GM21723 (cell line): ENCODE data around the gene THSD4.

Source experiments
- ATAC-seq: cut with Tn5 transposase; IDR thresholded peaks from one replicate; pipeline ENCODE4 v1.9.1; 2021; ENCODE audit warnings: mild to moderate bottlenecking, moderate library complexity; ENCODE audit not compliant: unreplicated experiment

THSD4 gene

DNA sequence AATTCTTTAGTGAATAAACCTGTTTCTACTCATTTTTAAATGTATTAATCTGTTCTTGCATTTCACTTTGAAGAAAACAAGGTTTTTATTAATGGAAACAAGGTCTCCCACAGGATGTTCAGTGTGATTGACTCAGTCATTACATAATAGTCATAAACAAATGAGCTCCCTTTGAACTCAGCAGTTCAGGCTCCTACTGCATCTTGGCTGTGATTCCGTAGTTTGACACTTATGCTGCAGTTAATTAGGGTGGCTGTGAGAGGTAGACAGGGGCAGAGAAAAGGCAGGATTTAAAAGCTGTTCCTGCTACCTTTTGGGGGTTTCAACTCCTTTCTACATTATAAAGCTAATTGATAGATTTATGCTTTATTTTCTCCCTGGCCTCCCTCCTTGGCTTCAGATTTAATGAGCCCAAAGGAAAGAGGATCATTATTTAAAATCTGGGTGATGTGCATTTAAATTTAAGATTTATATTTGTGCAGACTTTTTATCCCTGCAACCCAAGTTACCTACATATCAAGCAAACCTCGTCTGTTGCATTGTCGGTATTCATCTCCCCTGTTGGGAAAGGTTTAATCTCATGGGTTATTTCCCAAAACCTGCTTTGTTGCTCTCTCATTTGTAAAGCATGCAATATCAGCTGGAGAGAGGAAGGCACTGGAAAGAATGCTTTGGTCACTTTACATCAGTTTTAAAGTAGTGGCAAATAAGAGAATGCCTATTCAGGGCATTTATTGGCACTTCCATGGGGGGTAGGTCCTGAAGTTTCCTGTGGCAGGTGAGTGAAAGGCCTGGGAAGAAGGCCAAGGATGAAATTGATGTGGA, 350.1 kb downstream of the THSD4 start:
- ATAC-seq, result no peak

DNA sequence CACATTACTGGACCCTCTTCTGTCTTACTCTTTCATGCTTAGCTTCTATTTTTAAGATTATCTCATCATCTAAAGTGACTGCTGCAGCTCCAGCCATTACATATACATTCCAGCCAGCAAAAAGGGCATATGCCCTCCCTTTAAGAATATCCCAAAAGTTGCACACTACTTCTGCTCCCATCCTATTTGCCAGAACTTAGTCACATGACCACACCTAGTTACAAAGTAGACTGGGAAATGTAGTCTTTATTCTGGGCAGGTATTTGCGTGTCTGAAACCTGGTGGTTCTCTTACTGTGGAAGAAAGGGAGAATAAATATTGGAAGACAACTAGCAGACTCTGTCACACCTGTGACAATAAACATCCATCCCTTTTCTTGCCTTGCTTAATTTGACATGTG, 353.4 kb downstream of the THSD4 start:
- no peak for ATAC-seq

DNA sequence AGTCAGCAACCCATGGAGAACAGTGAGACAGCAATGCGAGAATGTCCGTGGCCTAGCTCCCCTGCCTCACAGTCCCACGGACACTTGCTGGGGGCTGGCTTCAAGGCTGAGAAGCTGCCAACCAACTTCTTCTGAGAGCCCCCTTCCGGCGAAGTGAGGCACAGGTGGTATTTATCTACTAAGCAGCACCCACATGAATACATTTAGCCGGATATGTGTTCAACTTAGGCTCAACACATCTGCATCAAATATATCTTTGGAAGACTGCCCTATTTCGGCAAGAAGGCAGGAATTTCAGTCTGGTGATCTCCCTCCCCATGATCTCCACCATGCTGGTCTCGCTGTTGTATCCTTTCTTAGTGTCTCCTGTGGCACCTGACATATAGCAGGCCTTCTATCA, 354.1 kb downstream of the THSD4 start:
- no peak for ATAC-seq

DNA sequence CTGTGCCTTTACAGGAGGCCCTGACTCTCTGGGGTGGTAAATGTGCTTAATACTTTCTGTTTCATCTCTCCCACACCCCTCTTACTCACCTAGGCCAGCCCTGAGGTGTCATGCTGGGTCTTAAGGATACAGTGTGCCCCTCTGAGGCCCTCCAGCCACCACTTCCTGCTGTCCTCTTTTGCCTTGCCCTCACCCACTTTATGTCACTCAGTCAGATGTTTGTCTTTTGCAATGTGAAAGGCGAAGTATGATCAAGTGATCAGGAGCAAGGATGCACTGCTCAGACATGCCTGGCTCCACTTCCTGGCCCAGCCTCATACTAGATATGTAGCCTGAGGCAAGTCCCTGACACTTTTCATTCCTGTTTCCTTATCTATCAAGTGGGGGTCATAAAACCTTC, 356.1 kb downstream of the THSD4 start:
- no peak for ATAC-seq

DNA sequence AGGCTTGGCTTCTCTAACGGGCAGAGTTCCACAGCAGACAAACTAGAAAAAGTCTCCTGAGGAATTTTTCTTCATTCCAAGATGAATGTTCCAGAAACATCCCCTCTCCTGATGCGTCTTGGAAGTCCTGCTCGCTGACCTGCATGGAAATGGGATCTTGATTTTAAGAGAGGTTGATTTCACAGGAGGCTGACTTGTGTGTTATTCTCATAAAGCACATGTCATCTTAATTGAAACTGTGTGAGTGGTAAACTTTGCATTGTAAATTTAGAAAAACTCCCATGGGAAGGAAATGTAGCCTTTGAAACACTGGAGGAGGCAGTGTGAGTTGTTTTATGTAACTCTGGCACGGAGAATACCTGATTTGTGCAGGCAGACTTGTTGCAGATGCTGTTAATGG, 357.3 kb downstream of the THSD4 start:
- ATAC-seq, result no peak

DNA sequence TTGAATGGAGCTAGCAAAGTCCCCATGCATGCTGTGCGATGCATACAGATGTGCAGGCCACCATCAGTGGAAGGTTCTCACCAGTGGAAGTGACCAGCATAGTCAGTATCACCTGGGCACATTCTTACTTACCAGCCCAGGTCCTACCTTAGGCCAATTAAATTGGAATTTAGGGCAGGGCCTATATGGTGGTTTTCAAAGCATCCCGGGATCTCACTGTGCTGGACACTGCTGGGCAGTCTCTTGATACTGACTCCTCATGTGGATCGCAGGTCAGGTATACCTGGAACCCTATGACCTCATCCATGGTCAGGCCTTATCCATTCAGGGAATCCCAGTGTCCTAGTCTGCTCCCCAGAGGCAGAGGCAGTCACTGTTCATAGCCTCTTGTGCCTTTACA, 358.5 kb downstream of the THSD4 start:
- ATAC-seq, result no peak

DNA sequence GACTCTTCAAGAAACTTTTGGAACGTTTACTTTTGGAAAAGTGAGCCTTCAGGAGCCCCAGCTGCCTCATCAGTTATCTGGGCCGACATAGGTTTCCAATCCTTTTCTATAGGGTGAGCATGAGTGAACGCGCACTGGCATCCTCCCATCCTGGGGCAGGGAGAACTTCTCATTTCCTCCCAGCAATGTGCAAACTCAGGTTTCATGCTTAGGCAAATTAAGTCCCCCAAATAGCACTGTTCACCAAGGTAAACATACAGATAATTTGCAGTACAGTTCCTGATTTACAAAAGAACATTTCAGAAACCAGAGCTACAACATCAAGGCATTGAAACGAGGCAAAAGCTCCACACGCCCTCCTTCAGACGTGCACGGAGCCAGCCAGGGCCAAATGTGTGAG, 361.6 kb downstream of the THSD4 start:
- ATAC-seq, result no peak

DNA sequence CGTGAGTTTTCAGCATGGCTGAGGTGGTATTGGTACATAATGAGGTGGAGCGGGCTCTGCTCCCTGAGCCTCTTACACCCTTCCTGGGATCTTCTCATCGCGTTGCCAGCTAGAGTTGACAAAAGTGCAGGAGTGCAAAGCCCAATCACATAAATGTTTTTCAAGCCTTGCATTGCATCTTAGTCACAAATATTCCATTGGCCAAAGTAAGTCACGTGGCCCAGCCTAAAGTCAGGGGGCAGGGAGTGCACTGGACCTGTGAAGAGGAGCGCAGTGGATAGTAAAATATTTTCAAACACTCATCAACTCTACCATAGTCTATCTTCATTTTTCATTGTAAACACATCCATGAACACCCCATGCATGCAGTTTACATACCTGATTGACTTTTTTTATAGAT, 365.3 kb downstream of the THSD4 start:
- ATAC-seq, result no peak

DNA sequence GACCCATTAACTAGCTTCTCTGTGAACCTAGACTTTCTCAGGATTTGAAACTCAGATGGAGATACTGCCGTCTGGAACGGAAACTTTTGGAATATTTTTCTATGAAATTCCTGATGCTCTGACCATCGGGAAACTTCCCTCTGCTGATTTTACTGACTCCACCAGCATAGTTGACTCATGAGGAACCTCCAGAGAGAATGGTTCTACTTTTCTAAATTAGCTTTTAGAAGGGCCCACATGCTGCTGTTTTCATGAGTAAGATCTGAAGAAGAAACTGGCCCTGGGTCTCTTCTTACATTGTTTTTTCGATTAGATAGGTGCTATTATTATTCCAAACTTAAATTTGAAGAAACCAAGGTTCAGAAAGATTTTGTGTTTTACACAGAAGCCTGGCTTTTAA, 368.8 kb downstream of the THSD4 start:
- ATAC-seq, result no peak

DNA sequence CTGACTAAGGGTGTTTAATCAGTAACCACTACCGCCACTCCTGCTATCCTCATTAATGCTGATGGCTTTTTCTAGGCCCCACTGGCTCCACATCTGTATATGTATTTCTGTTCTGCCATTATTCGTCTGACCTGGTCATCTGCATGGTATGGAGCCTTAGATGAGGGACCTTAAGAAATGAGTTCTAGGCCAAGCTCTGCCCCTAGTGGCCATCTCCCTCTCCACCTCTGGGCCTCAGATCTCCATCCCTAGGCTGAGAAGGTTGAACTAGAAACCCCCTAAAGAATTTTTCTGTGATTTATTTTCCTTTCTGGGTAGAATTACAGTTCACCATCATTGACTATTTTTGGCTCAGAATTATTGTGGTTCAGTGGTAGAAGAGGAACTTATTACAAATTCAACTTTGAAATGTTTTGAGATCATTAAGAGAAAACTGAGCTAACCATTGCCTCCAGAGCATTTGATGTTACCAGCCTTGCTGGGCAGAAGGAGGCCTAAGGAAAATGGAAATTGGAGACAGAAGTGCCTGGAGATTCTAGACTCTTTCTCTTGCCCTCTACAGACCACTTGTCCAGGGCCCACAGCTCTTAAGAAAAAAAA, 369.9 kb downstream of the THSD4 start:
- no peak for ATAC-seq

DNA sequence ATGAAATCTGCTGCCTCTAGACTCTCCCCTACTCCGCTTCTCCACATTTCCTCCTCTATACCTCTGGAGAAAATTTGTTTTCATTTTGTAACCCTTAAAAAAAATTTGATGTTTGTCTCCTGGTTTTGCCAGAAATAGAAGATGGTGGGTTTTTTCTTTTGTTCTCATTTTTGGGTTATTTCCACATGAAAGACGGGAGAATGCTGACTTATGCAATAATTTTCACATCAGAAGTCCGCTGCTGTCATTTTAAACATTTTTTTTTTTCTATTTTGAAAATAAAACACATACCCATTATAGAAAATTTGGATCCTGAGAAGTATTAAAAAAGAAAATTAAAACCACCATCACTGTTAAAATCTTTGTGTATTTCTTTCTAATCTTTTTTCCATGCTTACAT, 374.3 kb downstream of the THSD4 start:
- no peak for ATAC-seq

DNA sequence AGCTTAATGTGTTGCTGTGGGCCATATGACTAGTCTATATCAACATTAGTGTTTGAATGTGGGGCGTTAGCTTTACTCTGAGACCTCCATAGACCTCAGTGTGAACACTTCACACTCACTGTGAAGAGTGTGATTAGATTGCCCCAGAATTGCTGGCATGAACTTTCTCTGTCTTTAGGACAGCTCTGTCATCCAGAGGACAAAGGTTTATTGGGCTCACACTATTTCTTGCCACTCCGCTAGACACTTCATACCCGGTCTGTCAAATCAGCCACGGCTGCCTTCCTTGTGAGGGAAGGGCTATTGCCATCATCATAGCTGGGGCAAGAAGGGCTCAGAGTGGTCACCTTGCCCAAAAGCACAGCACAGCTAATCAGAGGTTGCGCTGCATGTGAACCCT, 378.3 kb downstream of the THSD4 start:
- no peak for ATAC-seq

DNA sequence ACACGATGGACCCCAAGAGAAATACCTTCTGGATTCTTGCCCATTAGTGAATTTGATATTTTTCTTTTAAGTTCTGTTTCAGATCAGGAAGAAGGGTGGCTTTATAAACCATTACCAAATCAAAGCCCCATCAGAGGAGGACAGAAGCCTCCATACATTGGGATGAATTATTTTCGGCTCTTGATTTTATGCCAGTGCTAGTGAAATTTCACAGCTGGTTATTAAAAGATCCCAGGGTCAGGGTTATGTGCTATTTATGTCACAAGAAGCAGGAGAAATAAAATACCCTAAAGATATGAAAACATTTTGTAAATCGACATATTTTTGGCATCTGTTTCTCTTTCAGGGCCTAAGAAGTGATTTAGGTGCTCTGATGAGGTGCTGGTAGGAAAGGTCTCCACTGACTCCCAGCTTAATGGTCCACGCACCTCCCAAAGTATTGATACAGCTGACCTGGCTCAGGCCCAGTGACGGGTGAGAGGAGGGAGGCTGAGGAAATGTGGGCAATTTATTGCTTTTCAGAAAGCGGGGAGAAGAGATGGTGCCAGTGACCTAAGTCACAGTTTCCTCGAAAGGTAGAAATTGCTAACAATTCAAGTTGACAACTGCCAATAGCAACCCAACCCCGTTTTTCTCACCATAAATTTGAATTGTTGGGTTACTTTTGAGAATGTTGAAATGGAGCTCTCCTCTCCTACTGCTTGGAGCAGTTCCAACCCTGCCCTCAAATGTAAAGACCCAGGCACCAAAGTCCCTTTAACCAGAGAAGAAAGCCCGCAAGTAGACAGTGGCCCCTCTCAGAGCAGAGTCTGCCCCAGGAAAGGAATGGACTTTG, 379.5 kb downstream of the THSD4 start:
- ATAC-seq, result no peak

DNA sequence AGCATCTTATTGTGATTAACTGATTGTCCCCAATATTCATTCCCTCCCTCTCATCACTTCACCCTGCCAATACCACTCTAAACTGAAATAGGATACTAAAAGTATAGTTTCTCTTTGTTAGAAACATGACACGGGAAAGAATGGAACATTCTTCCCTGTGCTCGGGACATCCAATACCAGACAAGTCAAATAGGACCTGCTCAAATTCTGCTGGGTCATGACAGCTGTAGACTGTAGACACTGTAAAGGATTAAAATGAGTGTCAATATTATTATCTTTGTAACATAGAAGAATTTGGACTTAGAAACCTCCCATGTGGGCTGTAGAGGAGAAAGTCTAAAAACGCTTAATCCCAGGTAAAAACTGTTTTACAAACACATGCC, 380.1 kb downstream of the THSD4 start:
- no peak for ATAC-seq

DNA sequence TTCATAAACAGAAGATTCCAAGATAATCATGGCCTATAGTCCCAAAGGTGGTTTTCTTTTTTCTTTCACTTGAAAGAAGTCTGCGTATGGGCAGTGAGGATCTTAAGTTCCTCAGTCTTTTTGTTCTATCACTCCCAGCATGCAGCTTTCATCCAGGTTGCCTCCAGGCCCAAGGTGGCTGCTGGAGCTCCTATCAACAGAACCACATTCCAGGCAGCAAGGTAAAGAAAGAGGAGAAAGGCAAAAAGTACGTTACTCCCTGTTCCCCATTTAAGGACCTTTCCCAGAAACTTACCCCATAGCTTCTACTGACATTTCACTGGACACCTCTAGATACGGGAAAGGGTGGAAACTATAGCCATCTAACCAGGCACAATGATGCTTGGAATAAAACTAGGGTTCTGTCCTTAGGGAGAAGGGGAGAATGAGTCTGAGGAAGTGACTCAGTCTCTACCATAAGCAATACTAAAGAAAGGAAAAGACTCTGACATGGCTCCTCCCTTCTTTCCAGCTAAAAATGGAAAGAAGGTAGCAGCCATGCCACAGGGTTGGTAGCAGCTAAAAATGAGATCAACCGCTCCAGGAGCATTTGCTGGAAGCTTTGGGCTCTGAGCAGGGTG, 381.2 kb downstream of the THSD4 start:
- no peak for ATAC-seq

DNA sequence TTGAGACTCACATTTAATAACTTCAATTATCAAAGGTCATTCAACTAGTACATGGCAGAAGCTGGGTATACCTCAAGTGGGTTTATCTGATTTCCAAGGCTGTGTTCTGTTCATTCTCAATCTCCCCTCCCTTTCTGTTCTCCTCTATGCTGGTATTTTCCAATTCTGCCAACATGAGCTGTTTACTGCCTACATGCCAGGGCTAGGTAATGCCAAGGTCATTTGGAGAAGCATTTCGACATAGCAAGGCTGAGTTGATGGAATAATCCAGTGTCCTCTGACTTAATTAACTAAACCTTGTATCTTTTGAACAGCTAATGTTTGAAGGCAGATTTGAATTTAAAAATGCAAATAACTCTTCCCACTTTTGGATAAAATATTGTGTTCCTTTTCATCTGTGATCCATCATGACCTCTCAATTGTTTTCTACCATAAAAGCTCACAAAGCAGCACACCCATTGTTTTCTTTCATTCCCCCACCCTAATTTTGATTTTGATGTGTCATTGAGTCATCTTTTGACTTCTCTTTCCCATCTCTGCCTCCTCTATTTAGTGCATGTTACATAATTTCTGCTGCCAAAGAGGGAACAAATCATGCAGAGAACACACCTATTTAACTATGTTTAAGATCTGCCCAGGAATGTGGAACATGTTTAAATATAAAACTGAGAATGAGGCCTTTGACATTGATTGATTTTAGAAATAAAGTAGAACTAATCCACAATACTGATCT, 386.2 kb downstream of the THSD4 start:
- no peak for ATAC-seq

DNA sequence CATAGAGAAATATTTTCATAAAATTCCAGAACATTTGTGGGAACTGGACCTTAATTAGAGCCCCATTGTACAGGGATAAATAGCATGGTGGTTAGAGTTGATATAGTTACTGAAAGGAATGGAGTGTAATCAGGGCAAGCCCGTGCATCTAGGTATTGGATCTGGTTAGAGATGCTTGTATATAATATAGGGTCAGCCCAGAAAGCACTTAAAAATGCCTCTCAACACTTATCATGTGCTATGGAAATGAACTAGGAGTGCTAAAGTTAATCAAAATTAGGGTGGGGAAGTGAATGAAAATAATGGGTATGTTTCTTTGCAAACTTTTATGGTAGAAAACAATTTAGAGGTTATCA, 386.8 kb downstream of the THSD4 start:
- ATAC-seq, result no peak

DNA sequence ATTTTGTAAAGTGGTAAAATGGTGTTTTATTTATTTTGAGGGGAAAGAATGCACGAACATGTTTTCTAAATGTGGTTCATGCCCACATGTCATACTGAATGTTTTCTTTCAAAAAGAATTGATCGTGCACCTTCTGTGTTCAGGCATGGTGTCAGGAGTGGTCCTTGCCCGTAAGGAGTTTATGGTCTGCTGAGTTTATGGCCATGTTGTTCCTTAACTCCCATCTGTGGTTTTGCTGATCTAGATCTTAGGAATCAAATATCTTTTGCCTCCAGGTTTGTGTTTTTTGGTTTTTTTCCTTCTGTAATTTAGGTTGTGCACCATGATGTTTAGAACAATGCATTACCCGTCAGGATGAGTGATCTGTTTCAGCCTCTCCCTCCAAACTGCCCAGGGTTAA, 390.7 kb downstream of the THSD4 start:
- no peak for ATAC-seq

DNA sequence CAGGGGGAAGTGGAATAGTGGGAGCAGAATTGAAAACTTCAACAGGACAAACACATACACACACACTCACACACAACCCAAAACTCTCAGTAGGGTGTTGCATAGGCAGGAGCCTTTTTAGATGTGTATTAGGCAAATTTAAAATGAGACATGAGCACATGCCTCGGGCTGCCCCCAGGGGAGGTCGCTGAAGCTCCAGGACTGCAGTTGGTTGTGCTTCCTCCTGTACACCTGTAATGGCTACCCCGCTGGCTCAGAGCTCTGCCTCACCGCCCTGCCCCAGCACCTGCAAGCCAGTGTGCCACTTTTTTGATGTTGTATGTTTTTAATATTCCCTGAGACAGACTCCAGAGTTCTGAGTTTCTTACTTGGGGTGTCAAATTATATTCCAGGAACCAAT, 391.7 kb downstream of the THSD4 start:
- no peak for ATAC-seq

DNA sequence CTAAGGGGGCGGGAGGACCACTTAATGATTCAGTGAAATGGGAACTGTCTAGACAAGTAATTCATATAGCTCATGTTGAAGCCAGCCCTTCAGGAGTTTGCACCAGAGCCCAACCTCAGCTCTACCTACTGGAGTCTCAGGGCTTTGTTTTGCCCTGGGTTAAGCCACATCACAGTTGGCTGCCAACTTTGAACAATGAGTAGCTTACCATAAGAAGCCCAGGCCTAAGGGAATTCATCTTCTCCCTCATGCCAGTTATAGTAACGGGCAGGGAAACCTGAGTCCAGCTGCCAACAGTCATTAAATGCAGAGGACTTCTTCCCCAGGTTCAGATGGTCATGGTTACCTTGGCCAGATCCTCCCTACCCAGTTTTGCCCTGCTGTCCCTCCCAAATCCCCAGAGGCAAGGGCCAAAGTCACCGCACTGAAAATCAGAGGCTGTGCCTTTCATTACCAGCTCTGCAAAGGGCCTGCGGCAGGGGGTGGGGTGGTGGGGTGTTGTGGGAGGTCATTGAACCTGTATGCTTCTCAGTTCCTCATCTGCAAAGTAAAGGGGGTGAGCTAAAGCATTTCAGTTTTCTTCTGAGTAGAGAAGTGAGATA, 392.9 kb downstream of the THSD4 start:
- peak; percentile 79 for ATAC-seq

DNA sequence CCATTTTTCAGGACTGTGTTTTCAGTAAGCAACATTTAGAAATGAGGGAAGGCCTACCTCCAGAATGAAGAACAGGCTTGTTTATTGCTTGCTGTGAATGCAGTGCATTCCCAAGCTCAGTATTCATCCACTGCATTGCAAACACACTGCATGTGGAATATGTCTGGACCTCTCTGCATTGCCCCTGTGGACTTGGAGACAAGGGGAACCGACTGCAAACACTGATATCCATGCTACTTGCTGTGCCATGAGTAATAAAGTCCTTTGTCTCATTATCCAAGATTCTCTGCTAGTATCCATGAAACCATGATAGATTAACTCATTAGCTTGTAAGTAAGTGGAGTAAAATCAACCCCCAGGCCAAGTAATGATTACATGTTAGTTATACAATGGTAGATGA, 393.9 kb downstream of the THSD4 start:
- ATAC-seq, result no peak
